GM12874 (cell line): ENCODE results near the gene SLC36A3.

Experiments used
- CTCF ChIP-seq: IDR thresholded peaks from 2 replicates; pipeline ENCODE4 v1.5.1; 2011; ENCODE audit warnings: low read depth, mild to moderate bottlenecking, control low read depth, low read length, moderate library complexity; ENCODE audit not compliant: insufficient read depth

SLC36A3 gene

GRCh38 chr5:151284392-151284967 is 19.1 kb downstream of the SLC36A3 start:
- peak; percentile 57 for TF ChIP-seq CTCF

- TF ChIP-seq CTCF: no peak
Measured at GRCh38 chr5:151283120-151283825, 20.3 kb downstream of the SLC36A3 start.

- TF ChIP-seq CTCF: no peak
Measured at GRCh38 chr5:151281001-151281639, 22.4 kb downstream of the SLC36A3 start.

- no peak for TF ChIP-seq CTCF
Measured at GRCh38 chr5:151280443-151280842, 23.1 kb downstream of the SLC36A3 start.

GRCh38 chr5:151278845-151279244 is 24.7 kb downstream of the SLC36A3 start:
- no peak for TF ChIP-seq CTCF

GRCh38 chr5:151275803-151276202 is 27.8 kb downstream of the SLC36A3 start:
- TF ChIP-seq CTCF: no peak

- TF ChIP-seq CTCF: no peak
Measured at GRCh38 chr5:151274666-151275065, 28.9 kb downstream of the SLC36A3 start.
